PC-9 (cell line): ENCODE measurements around the gene TMA16. TPM values are rescaled to one million over a fixed set of nuclear protein-coding genes. Genes with fewer than 3 reads are reported as not detected.

Experiments used
- BruUV-seq: library from RNA; stranded (reverse); fragments of 400-500 nt; replicated peaks from 2 replicates; lab custom pipeline; 2021; lab: Mats Ljungman, UMichigan
- CTCF ChIA-PET: fragments of 300-600 bp; sonication (Branson Sonifier 250); formaldehyde crosslinking; loops from one replicate; lab custom pipeline; 2022; ENCODE audit warnings: antibody characterized with exemption; lab: Charles Lee
- POLR2A ChIA-PET: fragments of 300-600 bp; sonication (Branson Sonifier 250); formaldehyde crosslinking; loops from one replicate; lab custom pipeline; 2022; ENCODE audit warnings: antibody characterized with exemption; ENCODE audit not compliant: unreplicated experiment; lab: Charles Lee
- DNase-seq, 2 experiments: peaks; one replicate each; pipeline versions ENCODE4 v3.0.0 to v3.0.0-alpha.2; 2015 to 2022; ENCODE audit warnings: mixed read lengths in 1 of 2
- H2AFZ ChIP-seq: fragments of 200-600 bp; sonication (generic); 2 replicates; pipeline ENCODE4 v1.8.1; 2017; ENCODE audit warnings: antibody characterized with exemption
- H3F3A ChIP-seq: fragments of 200-600 bp; sonication (generic); 2 replicates; pipeline ENCODE4 v1.8.1; 2017; ENCODE audit warnings: antibody characterized with exemption, mild to moderate bottlenecking, low read depth; ENCODE audit not compliant: insufficient read depth
- H3K27ac ChIP-seq: fragments of 200-600 bp; sonication (generic); 2 replicates; pipeline ENCODE4 v1.6.1; 2016; ENCODE audit warnings: mixed run types
- H3K27me3 ChIP-seq: fragments of 200-600 bp; sonication (generic); 2 replicates; pipeline ENCODE4 v1.6.1; 2016; ENCODE audit warnings: low read depth, mixed run types; ENCODE audit not compliant: insufficient read depth
- H3K36me3 ChIP-seq: fragments of 200-600 bp; sonication (generic); 2 replicates; pipeline ENCODE4 v1.6.1; 2016; ENCODE audit warnings: low read depth, mixed run types
- H3K4me1 ChIP-seq: fragments of 200-600 bp; sonication (generic); replicated peaks from 2 replicates; pipeline ENCODE4 v1.6.1; 2016; ENCODE audit warnings: mixed run types; ENCODE audit not compliant: insufficient read depth
- H3K4me2 ChIP-seq: fragments of 200-600 bp; sonication (generic); 2 replicates; pipeline ENCODE4 v1.6.1; 2017; ENCODE audit warnings: mixed run types
- H3K4me3 ChIP-seq: fragments of 200-600 bp; sonication (generic); 2 replicates; pipeline ENCODE4 v1.6.1; 2016; ENCODE audit warnings: mixed run types
- H3K79me2 ChIP-seq: fragments of 200-600 bp; sonication (generic); 2 replicates; pipeline ENCODE4 v1.6.1; 2017; ENCODE audit warnings: low read depth, mixed run types
- H3K9me2 ChIP-seq: fragments of 200-600 bp; sonication (generic); 2 replicates; pipeline ENCODE4 v1.8.1; 2017; ENCODE audit warnings: mild to moderate bottlenecking; ENCODE audit not compliant: insufficient read depth
- H3K9me3 ChIP-seq: fragments of 200-600 bp; sonication (generic); 2 replicates; pipeline ENCODE4 v1.8.1; 2016; ENCODE audit warnings: low read depth; ENCODE audit not compliant: insufficient read depth
- H4K20me1 ChIP-seq: fragments of 200-600 bp; sonication (generic); 2 replicates; pipeline ENCODE4 v1.8.1; 2017; ENCODE audit not compliant: insufficient read depth
- CTCF ChIP-seq: fragments of 200-600 bp; sonication (generic); conservative IDR thresholded peaks from 2 replicates; pipeline ENCODE4 v1.6.1; 2017; ENCODE audit warnings: mixed run types, antibody characterized with exemption, mild to moderate bottlenecking, moderate library complexity
- EZH2 ChIP-seq: fragments of 200-600 bp; sonication (generic); IDR thresholded peaks from 2 replicates; pipeline ENCODE4 v1.8.0; 2017; ENCODE audit warnings: antibody characterized with exemption, low read depth
- intact Hi-C: fragments of 100-400 bp; cut with micrococcal nuclease; formaldehyde crosslinking; loops from one replicate; pipeline ENCODE4 v1.10.0; 2022; ENCODE audit not compliant: unreplicated experiment
- total RNA-seq: library from RNA; stranded (reverse); gene quantifications from 2 replicates; pipeline ENCODE4 v1.2.3, GENCODE V29; 2021

Gene TMA16
- total RNA-seq, 1 experiment from 2014 or later, result 36.8 TPM

- H2AFZ ChIP-seq, result no peak overlapping the region
- no peak overlapping the region for H3K4me2 ChIP-seq
- no peaks in the 10 kb centered on the region for H3K36me3 ChIP-seq
- no peaks in the 10 kb centered on the region for H3K4me1 ChIP-seq
- no peaks in the 10 kb centered on the region for H3K9me3 ChIP-seq
- H3K79me2 ChIP-seq, result no peaks in the 10 kb centered on the region
- CTCF ChIA-PET, result no interaction called here
- no peak overlapping the region for H3K4me3 ChIP-seq
- H4K20me1 ChIP-seq, result no peaks in the 10 kb centered on the region
- intact Hi-C loops, result no loop called here
- TF ChIP-seq CTCF (no peak), EZH2 (no peak)
- DNase-seq, result no peak
- POLR2A ChIA-PET, result no interaction called here
- H3K9me2 ChIP-seq, result no peaks in the 10 kb centered on the region
- no TSS peak for BruUV-seq
- H3K27ac ChIP-seq, result no peak overlapping the region
- no peaks in the 10 kb centered on the region for H3K27me3 ChIP-seq
- H3F3A ChIP-seq, result no peaks in the 10 kb centered on the region
Observed at GRCh38 chr4:163470391-163470790, 24.1 kb upstream of the TMA16 start.

- Histone ChIP-seq H3K4me2 (no peak overlapping the region), H3K9me2 (no peaks in the 10 kb centered on the region), H3F3A (no peaks in the 10 kb centered on the region), H3K9me3 (no peaks in the 10 kb centered on the region), H3K79me2 (no peaks in the 10 kb centered on the region), H3K4me3 (no peak overlapping the region), H3K4me1 (no peaks in the 10 kb centered on the region), H3K27ac (no peak overlapping the region), H2AFZ (no peak overlapping the region), H3K36me3 (no peaks in the 10 kb centered on the region), H4K20me1 (no peaks in the 10 kb centered on the region), H3K27me3 (no peaks in the 10 kb centered on the region)
- DNase-seq, result no peak
- ChIA-PET POLR2A (no interaction called here), CTCF (no interaction called here)
- TF ChIP-seq CTCF (no peak), EZH2 (no peak)
- intact Hi-C loops, result no loop called here
- BruUV-seq, result no TSS peak
Observed at GRCh38 chr4:163473130-163473529, 21.4 kb upstream of the TMA16 start.

GRCh38 chr4:163473576-163473975 lies 20.9 kb upstream of the TMA16 start, which contains the start of gene TKTL2:
Gene TKTL2 (minus strand): TSS chr4:163473754. CDS start chr4:163473734, 20 bp downstream.
- no peak within 1 kb of the TSS for H3K4me2 ChIP-seq
- no TSS peak for BruUV-seq
- H3K4me3 ChIP-seq, result no peak within 1 kb of the TSS
- H4K20me1 ChIP-seq, result no peaks in the 10 kb centered on the region
- no peaks in the 10 kb centered on the region for H3K4me1 ChIP-seq
- ChIA-PET POLR2A (no interaction called here), CTCF (no interaction called here)
- H3K9me2 ChIP-seq, result no peaks in the 10 kb centered on the region
- H3K27me3 ChIP-seq, result no peaks in the 10 kb centered on the region
- no peak within 1 kb of the TSS for H3K27ac ChIP-seq
- no peak for TF ChIP-seq CTCF
- TF ChIP-seq EZH2, result no peak
- H2AFZ ChIP-seq, result no peak within 1 kb of the TSS
- intact Hi-C loops, result no loop called here
- no peak for DNase-seq
- no peaks in the 10 kb centered on the region for H3K9me3 ChIP-seq
- H3K36me3 ChIP-seq, result no peaks in the 10 kb centered on the region
- H3F3A ChIP-seq, result no peaks in the 10 kb centered on the region
- H3K79me2 ChIP-seq, result no peaks in the 10 kb centered on the region
